ENCODE results near the gene KRTAP19-2.

DNA sequence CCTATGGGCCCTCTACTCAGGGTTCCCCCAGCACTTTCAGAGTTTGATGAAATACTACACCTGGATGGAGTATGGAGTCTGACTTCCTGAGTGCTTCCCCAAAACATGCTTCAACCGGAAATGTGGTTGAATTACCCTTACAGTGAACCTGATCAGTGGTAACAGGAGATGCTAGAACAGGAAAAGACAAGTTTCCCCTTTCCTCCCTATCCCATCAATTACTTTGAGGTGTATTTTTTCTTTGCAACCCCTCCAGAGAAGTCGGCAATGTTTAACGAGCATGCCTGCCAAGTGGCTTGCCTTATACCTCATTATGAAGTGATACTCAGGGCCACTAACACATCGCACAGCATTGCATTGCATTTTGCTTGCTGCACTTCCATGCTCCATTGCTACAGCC lies 40.2 kb downstream of the KRTAP19-2 start:
- TF ChIP-seq, protein P1, sequence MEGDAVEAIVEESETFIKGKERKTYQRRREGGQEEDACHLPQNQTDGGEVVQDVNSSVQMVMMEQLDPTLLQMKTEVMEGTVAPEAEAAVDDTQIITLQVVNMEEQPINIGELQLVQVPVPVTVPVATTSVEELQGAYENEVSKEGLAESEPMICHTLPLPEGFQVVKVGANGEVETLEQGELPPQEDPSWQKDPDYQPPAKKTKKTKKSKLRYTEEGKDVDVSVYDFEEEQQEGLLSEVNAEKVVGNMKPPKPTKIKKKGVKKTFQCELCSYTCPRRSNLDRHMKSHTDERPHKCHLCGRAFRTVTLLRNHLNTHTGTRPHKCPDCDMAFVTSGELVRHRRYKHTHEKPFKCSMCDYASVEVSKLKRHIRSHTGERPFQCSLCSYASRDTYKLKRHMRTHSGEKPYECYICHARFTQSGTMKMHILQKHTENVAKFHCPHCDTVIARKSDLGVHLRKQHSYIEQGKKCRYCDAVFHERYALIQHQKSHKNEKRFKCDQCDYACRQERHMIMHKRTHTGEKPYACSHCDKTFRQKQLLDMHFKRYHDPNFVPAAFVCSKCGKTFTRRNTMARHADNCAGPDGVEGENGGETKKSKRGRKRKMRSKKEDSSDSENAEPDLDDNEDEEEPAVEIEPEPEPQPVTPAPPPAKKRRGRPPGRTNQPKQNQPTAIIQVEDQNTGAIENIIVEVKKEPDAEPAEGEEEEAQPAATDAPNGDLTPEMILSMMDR (IDR thresholded peaks at IDR 0.05; ENCODE audit: poor library complexity), result no peak
- no peak for TF ChIP-seq EZH2phosphoT487 (IDR thresholded peaks at IDR 0.05; ENCODE audit: low read depth, severe bottlenecking, unreplicated experiment)

Measured in hepatocyte (in vitro differentiated cells).